CD4-positive, alpha-beta T cell treated with Interleukin-15 for 4 hours (primary cell): ENCODE data around the gene GSTA3.
"Not testable (repeated sequence)": the region's sequence is repeated elsewhere in the genome, so short reads cannot be mapped to it uniquely, and the experiment has no call there.

Experiments
- DNase-seq: peaks from one replicate; pipeline ENCODE4 v3.0.0-alpha.2; 2020; ENCODE audit warnings: low spot score

Gene GSTA3

DNA sequence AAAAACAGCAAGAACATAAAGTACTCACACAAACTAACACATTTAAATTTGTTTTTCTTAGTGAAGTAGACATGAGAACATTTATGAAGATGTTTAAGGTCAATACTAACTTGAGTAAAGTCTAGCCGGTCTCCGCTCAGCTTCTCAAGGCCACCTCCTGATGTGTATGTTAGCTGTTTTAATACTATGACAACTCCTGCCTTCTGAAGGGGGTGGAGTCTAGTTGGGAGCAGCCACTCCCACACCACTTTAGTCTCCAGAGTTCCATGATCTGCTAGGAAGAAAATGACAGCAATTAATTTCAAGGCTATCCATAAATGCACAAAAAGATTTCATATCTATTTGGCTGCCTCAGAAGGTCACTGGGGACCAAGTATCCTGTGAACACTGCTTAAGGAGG lies at the start of gene GSTA3:
GSTA3 (minus strand) TSS at position 168 of the 400 bp plus-strand sequence. CDS start 3,864 bp downstream, outside the sequence.
- DNase-seq, result no peak

DNA sequence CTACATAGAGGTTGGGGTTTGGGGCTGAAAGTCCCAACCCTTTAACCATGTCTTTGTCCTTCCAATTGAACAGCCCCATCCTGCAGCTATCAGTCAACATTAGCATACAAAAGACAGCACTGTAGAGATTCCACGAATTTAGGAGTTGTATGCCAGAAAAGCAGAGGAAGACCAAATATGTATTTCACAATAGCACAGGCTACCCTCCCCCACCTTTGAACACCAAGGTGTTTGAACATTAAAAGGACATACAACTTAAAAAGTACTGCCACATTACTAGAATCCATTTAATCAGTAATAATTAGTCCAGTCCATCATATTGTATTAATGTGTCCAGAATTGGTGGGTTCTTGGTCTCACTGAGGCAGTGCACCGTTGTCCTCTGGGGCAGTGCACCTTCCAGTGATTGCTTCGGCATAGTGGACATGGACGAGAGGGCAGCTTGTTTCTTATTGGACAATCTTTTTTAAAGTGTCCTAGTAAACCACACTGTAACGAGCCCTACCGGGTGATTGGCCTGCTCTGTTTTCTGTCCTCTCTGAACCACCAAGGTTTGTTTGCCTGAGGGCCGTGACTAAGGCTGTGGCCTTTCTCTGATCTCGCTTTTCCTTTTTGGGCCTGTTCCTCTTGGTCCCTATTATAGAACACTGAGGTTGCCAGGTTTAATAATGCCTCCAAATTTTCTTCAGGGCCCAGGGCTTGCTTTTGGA lies 49.2 kb upstream of the GSTA3 start:
- no peak for DNase-seq

DNA sequence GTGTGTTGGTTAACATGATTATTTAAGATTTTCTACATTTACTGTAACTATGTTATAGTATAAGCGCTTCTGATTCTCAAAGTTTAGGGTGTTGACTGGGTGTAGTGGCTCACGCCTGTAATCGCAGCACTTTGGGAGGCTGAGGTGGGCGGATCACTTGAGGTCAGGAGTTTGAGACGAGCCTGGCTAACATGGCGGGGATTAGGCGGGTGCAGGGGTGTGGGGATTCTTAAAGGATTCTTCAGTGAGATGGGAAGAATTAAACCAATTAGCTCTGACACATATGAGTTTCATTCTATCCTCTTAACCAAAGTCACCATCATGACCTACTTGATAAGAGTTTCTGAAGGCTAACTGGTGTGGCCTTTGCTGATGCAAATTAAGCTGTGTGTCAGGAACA lies 46.4 kb upstream of the GSTA3 start:
- DNase-seq, result no peak

DNA sequence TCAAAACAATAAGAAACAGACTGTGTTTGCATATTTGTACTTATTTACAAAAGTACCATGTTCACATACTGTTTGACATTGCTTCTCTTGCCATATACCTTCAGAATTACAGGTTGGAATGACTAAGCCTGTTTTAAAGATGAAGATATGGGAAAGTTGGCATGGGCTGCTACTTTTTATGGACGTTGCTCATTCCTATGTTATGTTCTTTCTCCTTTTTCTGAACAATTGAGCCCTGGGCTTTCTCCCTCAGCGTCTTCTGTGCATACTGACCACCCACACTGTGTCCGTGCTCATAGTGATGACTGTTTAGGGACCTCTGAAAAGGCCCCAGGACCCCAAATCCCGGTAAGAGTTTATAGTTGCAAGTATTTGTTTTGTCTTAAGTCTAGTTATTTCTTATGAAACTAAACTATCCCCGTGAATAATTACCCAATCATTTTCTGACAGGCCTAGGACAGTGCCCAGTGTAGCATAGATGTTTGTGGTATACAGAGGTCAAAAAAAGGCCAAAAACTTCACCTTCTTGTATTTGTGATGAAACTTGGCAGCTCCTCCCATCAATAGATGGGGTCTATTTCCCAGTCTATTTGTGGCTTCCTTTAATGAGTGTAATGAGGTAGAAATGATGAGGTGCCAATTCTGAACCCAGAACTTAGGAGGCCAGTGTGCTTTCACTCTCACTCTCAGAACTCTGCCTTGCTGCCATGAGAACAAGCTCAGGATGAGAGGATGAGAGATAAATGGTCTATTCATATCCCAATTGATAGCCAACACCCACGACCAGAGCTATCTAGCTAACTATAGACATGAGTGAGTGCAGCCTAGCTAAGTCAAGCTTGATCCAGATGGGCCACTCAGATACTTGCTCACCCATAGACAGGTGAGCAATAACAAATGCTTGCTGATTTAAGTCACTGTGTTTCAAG lies 44.7 kb upstream of the GSTA3 start:
- DNase-seq, result no peak

DNA sequence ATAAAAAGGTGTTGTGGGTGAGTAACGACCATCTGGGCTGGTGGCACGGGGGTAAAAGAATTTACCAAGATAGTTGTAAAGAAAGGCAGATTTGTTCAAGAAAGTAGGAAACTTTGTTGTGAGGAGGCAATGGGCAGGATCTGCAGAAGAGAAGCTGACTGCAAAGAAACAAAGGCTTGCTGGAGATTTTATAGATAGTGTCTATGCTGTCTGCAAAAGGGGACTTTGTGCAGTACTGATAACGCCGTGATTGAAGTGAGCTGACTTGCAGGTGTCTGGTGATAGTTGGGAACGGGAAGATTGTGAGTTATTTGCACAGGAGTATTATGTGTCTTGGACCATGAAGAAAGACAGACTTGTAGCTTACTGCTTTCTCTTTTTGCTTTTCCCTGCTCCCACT lies 36.8 kb upstream of the GSTA3 start:
- DNase-seq, result no peak

DNA sequence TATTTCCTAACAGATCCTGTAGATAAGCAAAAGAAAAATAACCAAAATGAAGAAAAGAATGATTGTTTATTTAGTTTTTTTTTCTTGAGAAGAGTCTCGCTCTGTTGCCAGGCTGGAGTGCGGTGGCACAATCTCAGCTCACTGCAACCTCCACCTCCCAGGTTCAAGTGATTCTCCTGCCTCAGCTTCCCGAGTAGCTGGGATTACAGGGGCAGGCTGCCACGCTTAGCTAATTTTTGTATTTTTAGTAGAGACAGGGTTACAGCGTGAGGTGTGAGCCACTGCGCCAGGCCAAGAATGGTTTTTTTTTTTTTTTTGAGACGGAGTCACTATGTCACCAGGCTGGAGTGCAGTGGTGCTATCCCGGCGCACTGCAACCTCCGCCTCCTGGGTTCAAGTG lies 33.3 kb upstream of the GSTA3 start:
- DNase-seq, result not testable (repeated sequence)

DNA sequence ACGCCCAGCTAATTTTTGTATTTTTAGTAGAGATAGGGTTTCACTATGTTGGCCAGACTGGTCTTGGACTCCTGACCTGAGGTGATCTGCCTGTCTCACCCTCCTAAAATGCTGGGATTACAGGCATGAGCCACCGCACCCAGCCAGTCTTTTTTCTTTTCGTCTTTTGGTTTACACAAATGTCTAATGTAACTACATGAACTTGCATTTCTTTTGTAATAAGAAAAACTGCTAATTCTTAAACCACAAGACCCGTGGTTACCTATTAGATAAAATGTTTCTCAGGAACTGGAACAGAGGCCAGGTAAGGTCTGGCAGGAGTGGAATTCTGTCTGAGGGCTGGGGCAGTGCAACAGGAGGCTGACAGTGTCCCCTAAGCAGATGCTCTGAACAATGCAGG lies 32.7 kb upstream of the GSTA3 start:
- no peak for DNase-seq

DNA sequence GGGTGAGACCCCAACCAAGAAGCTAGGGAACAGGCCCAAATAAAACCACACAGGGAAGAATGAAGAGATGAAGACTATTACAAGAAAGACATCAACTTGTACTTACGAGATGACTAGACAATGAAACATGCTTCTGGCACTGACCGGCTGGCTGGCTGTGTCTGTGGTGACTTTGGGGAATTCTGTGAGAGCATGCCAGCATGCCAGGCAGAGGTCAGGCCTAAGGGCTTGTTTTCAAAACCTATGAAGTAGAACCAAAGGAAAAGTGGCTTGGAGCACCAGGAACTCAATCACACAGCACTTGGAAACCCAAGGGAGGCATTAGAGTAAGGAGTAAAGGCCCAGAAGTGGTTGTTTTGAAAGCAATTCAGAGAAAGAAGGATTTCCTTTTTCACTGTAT lies 28.4 kb upstream of the GSTA3 start:
- no peak for DNase-seq

DNA sequence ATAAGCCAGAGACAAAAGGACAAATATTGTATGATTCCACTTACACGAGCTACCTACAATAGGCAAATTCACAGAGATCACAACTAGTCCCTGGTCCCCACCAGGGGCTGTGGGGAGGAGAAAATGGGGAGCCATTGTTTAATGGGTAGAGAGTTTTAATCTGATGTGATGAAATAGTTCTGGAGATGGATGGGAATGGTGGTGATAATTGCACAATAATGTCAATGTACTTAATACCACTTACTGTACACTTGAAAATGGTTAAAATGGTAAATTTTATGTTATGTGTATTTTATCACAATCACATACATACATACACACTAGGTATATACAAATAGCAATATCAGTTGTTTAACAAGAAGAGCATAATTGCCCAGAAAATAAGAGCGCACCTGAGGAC lies 24.3 kb upstream of the GSTA3 start:
- DNase-seq, result no peak

DNA sequence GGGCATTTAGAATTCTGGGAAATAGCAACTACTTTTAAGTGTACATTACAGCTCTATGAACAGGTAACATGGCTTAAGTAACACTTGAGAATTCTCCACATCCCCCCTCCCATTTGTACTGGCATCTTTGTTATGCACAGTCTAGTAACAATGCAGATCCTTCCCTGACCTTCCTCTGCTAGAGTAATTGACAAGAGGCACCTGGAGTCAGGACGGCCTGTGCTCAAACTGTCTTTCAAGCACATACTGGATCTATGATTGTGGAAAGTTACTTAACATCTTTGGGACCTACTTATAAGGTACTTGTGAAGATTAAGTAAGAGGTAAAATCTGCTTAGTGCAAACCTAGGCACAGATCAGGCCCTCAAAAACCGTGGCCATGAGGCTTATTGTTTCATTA lies 21.9 kb upstream of the GSTA3 start:
- DNase-seq, result no peak

DNA sequence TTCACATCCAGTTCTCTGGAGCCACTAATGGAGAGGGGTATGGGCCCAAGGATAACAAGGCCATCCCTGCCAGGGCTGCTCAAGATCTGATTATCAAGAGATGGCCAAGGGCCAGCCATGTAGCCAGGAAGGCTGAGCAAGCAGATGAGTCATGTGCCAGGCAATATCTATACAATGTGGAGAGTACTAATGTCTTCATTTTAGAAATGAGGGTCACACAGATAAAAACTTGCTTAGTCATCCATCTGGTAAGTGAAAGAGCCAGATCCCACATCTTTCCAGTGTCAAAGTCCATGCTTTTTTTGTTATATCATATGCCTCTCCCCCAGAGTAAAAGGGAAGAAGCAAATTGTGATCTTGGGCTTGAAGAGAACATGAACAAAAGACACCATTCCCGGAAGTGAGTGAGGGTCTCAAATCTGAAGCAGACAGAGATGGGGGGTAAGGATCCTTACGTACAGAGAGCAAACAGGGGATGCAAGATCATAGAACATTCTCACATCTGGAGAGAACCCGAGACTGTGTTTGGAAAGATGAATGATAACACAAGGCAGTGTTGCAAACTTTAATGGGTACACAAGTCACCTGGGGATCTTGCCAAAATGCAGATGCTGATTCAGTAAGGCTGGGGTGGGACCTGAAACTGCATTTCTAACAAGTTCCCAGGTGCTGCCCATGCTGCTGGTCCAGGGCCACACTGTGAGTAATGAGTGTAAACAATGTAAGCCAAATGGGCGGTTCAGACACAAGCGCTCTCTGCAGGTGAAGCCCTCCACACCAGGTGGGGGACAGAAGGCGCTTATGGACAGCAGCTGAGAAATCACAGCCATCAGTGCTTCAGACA lies 20.0 kb upstream of the GSTA3 start:
- DNase-seq, result no peak

DNA sequence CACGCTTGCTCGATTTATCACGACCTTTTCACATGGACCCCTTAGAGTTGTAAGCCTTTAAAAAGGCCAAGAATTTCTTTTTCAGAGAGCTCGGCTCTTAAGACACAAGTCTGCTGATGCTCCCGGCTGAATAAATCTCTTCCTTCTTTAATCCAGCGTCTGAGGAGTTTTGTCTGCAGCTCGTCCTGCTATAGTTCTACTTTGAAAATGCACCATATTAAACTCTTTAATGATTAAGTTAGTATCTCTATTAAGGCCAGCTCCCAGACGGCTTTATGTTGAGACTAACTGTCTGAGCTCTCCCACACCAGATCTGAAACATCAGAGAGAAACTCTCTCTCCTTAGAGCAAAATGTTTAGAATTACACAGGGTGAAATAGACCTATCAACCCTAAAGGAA lies 18.0 kb upstream of the GSTA3 start:
- DNase-seq, result no peak

DNA sequence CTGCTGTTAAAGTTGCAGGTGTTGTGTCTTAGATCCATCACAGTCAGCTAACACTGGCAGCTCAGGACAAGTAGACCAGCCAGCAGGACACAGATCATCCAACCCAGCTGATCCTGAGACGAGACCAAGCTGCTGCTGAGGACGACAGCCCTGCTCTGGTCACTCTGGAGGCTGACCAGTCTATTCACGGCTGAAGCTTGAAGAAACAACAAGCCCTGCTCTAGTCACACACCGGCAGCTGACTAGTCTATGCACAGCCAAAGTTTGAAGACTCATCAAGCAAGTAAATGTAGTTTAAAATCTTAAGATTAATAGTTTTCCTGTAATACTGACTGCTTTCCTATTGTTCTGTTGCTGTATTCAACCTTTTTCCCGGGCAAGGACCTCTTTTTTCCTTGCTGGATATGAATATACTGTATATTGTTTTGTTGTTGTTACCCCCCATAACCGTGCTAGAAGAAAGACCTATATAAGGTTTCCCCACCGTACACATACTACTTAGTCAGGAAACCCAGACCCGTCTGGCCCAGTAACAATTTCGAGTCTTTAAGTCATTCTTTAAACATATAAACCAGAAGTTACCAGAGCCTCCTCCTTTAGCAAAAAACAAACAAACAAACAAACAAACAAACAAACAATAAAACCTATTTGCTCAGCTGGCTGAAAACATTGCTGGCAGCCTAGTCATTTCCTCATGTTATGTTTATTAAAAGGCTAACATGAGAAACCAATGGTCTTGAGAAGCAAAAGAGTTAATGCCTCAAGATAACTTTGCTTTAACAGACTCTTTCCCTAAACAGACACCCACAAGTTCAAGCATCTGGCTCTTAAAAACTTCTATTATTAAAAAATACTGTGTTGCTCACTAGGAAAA lies 16.7 kb upstream of the GSTA3 start:
- no peak for DNase-seq

DNA sequence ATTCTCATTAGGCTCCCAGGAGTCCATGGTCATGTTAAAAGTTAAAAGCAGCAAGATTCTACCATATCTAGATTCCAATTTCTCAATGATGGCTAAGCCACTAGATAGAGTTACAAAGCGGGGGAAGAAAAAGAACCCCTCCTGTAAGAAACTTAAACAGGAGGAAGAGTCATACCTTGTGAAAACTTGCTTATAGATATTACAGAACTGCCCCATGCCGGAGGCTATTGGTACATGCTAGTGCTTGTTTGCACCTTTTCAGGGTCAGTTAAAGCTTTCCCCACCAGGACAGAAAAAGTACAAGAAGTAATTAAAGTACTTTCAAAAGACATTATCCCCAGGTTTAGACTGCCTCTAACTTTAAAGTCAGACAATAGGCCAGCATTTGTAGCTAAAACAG lies 15.5 kb upstream of the GSTA3 start:
- no peak for DNase-seq

DNA sequence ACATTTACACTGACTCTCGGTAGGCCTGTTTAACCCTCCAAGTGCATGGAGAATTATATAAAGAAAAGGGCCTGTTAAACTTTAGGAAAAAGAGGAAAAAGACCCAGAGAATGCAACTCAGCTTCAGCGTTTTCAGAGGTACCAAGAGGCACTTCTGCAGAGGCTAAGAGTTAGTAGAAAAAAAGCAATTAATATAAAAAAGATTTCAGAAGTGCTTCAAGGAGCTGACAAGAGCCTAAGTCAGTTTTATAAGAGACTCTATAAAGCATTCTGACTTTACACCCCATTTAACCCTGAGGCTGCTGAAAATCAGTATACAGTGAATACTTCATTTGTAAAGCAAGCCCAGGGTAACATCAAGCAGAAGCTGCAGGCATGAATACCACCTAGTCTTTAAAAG lies 14.2 kb upstream of the GSTA3 start:
- DNase-seq, result not testable (repeated sequence)

DNA sequence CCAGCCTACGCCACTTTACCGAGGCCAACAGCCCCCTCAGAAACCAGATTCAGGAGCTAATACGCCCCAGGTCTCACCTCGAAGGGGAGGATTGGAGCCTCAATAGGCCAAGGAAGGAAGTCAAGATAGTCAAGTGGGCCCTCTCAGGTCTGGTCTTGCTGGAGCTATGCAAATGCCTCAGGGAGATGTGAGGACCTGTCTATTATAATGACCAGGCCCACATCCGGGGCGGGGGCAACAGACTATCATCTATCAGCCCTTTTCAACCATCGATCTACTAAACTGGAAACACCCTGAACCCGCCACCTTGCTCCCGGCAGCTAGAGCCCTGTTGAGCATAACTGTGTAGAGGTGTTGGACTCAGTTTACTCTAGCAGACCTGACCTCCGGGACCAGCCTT lies 12.7 kb upstream of the GSTA3 start:
- no peak for DNase-seq

DNA sequence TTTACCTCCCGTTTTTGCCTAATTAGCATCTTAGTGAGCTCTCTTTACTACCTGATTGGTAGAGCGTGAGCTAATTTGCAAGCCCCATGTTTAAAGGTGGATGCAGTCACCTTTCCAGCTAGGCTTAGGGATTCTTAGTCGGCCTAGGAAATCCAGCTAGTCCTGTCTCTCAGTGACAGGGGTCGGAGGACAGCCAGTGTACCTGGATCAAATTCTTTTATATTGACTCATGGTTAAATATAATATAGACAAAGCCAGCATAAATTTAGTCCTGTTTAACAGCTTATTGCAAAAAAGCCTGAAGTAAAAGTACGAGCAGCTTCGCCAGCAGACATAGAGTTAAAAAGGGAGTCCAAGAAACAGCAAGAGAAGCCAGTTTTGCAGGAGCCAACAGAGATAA lies 12.2 kb upstream of the GSTA3 start:
- DNase-seq, result no peak

DNA sequence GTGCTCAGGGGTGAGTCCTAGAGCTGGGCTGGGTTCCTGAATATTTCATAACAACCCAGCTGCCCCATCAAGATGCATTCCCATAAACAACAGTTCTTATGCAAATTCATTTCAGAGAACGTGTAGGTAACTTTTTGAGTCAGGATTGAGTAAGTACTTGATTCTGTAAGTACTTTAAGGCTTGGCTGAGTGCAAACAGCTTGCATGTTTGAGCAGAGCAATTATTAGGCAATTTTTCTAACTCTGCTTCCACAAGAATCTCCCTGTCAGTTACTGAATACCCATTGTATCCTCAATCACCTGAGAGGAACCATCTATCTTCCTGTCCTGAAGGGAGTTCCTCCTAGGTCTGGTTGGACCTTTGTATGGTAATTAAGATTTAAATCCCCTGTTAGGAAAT lies 10.0 kb upstream of the GSTA3 start:
- not testable (repeated sequence) for DNase-seq

DNA sequence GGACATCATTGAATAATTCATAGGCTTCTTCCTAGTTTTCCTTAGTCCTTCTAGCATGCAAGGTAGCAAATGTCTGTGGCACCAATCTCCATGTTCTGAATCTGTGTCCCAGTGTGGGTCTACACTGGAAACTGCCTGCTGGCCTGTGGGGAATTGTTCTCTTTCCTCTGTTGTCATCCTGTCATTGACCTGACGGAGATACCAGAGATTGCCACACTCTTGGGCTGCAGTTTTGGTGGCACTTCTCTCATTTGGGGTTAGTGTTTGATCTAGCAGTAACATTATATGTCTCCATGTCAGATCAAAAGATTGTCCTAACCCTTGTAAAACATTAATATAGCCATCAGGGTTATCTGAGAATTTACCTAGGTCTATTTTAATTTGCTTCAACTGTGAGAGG lies 9.3 kb upstream of the GSTA3 start:
- not testable (repeated sequence) for DNase-seq

DNA sequence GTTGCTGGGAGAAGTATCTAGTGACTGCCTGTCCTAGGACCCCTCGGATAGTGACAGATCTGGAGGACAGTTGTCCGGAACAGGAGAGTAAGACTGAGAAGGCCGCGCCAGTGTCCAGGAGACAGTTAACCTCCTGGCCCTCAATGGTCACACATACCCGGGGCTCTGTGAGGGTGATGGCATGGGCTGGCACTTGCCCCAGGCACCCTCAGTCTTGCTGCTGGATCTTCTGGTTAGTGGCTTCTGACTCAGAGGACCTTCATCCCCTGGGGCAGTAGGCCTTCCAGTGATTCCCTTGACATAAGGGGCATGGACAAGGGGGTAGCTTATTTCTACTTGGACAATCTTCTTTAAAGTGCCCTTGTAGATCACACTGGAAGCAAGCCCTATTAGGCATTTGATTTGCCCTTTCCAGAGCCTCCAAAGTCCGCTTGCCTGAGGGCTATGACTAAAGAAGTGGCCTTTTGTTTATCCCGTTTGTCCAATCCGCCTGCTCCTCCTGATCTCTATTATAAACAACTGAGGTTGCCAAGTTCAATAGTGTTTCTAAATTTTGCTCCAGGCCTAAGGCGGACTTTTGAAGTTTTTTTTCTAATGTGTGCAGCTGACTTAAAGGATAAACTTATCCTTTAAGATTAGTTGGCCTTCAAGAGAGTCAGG lies 8.7 kb upstream of the GSTA3 start:
- not testable (repeated sequence) for DNase-seq

DNA sequence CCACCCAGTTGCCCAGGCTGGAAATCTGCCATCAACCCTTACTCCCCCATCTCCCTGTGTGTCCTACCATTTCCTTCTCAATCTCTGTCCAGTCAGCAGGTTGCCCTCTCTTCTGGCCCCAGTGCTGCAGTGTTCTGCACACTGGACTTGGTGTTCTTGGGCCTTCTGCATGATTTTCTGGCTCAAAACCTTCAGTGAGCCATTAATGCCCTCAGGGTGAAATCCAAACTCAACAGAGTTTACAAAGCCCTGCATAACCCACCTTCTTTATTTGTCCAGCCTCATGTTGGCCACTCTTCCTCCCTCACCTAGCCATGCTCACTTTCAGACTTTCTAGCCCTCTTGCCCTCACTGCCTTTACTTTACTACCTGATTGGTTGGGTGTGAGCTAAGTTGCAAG lies 5.0 kb upstream of the GSTA3 start:
- no peak for DNase-seq
